ENCODE data around the gene OR2C1.

DNA sequence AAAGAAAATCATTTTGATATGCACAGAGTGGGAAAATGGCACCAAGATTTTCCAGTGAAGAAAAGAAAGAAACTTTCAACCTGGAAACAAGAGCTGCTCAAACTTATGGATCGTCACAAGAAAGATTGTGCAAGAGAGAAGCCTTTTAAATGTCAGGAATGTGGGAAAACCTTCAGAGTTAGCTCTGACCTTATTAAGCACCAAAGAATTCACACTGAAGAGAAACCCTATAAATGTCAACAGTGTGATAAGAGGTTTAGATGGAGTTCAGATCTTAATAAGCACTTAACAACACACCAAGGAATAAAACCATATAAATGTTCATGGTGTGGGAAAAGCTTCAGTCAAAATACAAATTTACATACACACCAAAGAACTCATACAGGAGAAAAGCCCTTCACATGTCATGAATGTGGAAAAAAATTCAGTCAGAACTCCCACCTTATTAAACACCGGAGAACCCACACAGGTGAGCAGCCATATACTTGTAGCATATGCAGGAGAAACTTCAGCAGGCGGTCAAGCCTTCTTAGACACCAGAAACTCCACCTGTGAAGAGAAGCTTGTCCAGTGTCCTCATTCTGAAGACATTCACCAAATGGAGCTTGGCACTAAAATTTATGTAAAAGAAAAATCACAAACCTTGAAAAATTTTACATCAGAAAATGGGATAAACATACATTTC lies 38.2 kb upstream of the OR2C1 start:
- TF ChIP-seq POLR2A (IDR thresholded peaks at IDR 0.05; ENCODE audit: low read length) (peak; percentile 16), GATA1 (IDR thresholded peaks at IDR 0.05; ENCODE audit: low read depth, low read length) (no peak)
